GM12891 (cell line): ENCODE measurements around the gene NPHP4.

Experiments
- DNase-seq: peaks from one replicate; pipeline ENCODE4 v3.0.0; 2011; ENCODE audit warnings: low spot score; ENCODE audit not compliant: insufficient read length
- FAIRE-seq: peaks from 2 replicates; lab custom pipeline; 2011; peaks lifted over from hg19 to GRCh38; lab: Jason Lieb, UNC
- PAX5 ChIP-seq: IDR thresholded peaks from 2 replicates; pipeline ENCODE4 v1.6.1; 2011; ENCODE audit warnings: low read length, moderate library complexity, mild to moderate bottlenecking; ENCODE audit not compliant: insufficient read depth, severe bottlenecking
- POLR2A ChIP-seq: IDR thresholded peaks from 2 replicates; pipeline ENCODE4 v1.6.1; 2011; ENCODE audit warnings: low read depth, low read length, control low read depth
- POLR2AphosphoS5 ChIP-seq: IDR thresholded peaks from 2 replicates; pipeline ENCODE4 v1.6.1; 2011; ENCODE audit warnings: low read depth, low read length, control low read depth
- POU2F2 ChIP-seq: IDR thresholded peaks from 2 replicates; pipeline ENCODE4 v1.6.1; 2011; ENCODE audit warnings: low read depth, mild to moderate bottlenecking, control low read depth, low read length, moderate library complexity
- SPI1 ChIP-seq: IDR thresholded peaks from 2 replicates; pipeline ENCODE4 v1.6.1; 2011; ENCODE audit warnings: low read depth, low read length, control low read depth
- TAF1 ChIP-seq: IDR thresholded peaks from 2 replicates; pipeline ENCODE4 v1.6.1; 2011; ENCODE audit warnings: low read depth, low read length, control low read depth

The NPHP4 gene

DNA sequence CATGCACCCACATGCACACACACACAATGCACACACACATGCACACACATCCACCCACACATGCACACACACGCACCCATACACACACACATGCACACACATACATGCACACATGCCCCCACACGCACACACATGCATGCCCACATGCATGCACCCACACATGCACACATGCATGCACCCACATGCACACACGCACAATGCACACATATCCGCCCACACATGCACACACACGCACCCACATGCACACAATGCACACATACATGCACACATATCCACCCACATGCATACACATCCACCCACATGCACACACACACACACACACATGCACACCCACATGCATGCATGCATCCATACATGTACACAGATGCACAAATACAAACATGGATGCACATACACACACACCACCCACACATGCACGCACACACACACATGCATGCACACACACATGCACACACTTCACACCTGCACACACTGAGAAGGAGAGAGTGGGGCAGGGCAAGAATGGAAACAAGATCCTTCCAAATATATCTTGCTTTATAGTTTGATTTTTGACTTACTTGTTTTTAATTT lies 123.2 kb downstream of the NPHP4 start:
- DNase-seq (no peak), FAIRE-seq (no peak)
- TF ChIP-seq POLR2A (no peak), TAF1 (no peak), SPI1 (no peak), POU2F2 (no peak), POLR2AphosphoS5 (no peak), PAX5 (no peak)

DNA sequence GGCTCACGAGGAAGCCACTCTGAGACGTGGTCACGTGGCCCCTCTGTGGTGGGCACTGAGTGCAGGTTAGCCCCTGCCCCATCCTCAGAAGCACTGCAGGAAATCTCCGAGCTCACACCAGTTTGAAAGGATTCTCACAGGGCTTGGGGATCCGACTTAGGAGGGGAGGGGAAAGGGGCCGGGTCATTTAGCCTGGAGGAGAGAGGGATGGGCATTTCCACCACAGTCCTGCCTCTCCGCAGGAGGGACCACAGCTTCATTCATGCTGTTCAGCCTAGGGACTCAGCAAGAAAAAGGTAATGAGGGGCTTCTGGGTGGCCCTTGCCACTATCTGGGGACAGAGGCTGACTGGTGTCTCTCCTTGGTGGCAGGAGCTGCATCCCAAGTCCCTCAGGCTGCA lies 126.5 kb downstream of the NPHP4 start:
- TF ChIP-seq POU2F2 (no peak), SPI1 (no peak), POLR2A (no peak), PAX5 (no peak), POLR2AphosphoS5 (no peak)
- FAIRE-seq (no peak), DNase-seq (no peak)

DNA sequence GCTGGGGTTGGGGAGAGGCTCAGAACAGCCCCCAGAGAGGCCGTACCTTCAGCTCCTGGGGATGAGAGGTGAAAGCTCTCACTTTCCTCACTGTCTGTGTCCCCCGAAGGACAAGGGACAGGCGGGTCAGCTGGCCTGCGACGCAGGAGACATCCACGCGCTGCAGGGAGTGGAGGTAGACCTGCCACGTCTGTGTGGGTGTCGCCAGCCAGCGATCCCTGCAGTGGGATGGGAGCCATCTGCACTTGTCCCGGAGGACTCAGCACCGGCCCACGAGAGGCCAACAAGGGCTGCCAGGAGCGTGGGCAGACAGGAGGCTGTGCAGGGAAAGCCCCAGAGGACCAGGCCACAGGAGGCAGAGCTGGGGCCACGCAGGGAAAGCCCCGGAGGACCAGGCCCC lies 127.2 kb downstream of the NPHP4 start:
- no peak for DNase-seq
- TF ChIP-seq POLR2A (no peak), TAF1 (no peak), PAX5 (no peak), POU2F2 (no peak), SPI1 (no peak), POLR2AphosphoS5 (no peak)
- no peak for FAIRE-seq

DNA sequence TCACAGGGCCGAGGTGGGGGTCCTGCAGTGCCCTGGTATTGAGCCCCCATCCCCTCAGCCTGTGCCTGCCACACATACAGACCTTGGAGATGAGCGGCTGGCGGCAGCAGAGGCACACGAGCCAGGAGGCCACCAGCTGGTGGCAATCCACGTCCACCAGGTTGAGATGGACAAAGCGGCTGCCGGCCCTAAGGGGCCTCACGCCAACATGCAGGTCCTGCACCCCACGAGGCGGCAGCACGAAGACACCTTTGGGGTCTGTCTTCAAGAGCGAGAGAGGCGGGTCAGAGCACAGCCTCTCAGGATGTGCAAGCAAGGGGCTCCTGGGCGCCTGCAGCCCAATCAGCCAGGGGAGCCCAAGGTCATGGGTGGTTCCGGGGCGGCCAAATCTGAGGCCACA lies 128.0 kb downstream of the NPHP4 start:
- TF ChIP-seq TAF1 (no peak), POLR2AphosphoS5 (no peak), PAX5 (no peak), POU2F2 (no peak), SPI1 (no peak)
- DNase-seq (no peak), FAIRE-seq (no peak)

DNA sequence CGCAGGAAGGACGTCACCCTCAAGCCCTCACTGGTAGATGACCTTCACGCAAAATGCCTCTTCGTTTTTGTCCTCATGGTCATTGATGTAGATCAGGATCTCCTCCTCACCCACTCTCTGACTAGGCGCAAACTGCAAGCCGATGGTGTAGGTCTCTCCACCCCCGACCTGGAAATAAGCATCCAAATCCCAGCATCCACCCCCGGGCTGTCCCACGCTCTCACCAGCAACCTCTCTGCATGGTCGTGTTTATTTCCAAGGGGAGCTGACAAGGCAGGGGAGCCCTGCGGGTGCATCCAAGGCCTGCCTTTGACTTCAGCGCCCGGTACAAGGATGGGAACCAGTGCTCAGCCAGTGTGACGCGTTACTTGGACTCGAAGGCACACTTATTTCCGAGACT lies 129.0 kb downstream of the NPHP4 start:
- DNase-seq: no peak
- FAIRE-seq: no peak
- TF ChIP-seq SPI1: no peak
- no peak for TF ChIP-seq TAF1
- no peak for TF ChIP-seq POLR2A
- TF ChIP-seq POU2F2: no peak
- TF ChIP-seq POLR2AphosphoS5: no peak
- TF ChIP-seq PAX5: no peak

DNA sequence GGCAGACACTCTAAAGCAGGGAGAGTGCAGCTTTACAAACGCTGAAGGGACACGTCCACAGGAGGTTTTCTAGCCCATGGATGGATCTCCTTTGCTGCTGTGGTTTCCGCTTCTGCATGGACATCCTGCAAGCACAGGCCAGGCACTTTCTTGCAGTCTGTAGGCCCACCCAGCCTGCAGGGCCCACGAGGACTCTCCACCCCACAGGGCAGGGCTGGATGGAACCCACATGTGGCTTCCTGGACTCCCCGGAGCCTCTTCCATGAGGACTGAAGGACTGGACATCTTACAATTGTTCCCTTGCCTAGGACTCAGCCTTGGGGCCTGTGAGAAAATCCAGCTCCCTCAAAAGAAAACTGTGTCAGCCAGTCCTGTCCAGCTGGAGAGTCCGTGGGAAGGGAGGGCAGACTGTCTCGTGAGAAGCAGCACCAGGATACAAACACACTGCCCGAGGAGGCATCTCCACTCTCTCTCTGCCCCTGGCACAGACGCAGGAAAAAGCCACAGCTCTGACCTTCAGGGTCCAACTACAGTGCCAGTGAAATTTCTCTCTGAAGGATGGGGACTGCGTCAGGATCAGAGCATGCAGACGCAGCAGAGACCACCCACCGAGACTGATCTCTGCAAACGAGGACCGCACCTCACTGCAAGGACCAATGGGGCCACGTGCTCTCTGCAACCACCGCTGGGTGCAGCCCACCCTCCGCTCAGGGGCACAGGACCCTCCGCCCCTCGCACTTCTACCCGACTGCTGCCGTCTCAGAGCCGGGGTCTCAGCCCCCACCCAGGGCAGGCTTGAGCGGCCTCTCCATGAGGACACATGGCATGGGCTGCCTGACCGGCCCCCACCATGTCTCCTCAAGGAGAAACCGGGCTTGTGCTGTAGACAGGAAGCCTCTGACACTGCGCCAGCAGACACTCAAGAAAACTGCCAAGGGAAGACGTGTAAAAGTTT lies 130.1 kb downstream of the NPHP4 start:
- DNase-seq (no peak), FAIRE-seq (no peak)
- TF ChIP-seq POLR2A (no peak), POLR2AphosphoS5 (no peak), POU2F2 (no peak), PAX5 (no peak), SPI1 (no peak), TAF1 (no peak)

DNA sequence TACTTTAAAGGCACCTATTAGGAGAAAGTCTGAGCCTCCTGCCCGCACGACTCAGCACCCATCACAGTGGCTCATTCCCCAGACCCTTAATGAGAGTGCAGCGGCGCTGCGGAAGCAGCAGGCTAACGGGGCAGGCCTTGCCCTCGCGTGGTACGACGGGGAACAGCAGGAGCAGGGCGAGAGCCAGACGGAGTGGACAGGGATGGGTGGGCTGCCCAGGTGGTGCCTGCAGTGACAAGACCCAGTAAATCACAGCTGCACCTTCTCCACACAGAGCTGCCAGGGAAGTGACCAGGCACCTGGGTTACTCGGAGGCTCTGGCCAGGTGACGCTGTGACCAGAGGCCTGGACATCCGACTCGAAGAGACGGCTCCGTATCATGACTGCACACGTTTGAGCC lies 131.9 kb downstream of the NPHP4 start:
- no peak for DNase-seq
- no peak for FAIRE-seq
- TF ChIP-seq POLR2A (no peak), POLR2AphosphoS5 (no peak), PAX5 (no peak), SPI1 (no peak), POU2F2 (no peak), TAF1 (no peak)

DNA sequence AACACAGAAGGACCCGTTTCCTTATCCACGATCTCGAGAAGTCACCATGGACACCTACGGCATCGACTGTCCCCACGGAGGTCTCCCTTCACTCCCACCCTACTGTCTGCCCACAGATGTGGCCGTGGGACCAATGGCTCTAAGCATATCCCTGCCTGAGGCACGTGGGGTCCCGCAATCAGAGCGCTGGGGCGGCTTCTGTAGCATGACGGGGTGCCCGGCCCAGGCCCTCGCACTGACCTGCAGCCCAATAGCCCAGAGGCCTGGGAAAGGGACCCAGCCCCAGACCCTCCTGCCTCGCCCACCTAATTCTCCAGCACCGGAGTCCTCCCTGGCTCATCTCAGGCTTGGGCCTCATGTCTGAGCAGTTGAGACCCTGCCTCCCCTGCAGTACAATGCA lies 132.5 kb downstream of the NPHP4 start:
- TF ChIP-seq TAF1 (no peak), SPI1 (no peak), PAX5 (no peak), POU2F2 (no peak), POLR2AphosphoS5 (no peak), POLR2A (no peak)
- FAIRE-seq: no peak

DNA sequence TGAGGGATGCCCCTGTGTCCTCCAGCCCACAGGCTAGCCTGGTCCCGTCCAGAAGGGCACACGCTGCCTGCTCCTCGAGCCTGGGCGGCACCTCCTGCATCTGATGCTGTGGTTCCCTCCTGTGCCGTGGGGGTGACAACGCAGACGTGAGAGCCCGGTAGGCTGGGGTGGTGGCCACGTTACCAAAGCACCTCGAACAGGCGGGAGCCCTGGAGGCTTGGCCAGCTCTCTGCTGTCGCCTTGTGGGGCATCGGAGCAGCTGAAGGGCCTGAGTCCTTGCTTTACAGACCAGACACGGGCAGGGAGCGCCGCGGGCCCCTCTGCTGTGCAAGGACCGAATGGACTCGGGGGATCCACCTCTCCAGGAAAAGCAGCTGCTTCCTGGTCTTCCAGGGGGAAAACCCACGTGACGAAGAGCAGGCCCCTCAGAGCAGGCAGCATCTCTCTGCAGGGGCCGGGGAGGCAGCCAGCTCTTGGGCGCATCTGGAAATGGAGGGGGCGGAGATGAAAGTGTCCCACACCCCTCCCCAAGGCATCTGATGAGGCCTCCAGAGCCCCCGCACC lies 133.3 kb downstream of the NPHP4 start:
- no peak for TF ChIP-seq PAX5
- no peak for TF ChIP-seq TAF1
- TF ChIP-seq POLR2A: no peak
- no peak for TF ChIP-seq POU2F2
- TF ChIP-seq POLR2AphosphoS5: no peak
- no peak for TF ChIP-seq SPI1
- FAIRE-seq (no peak), DNase-seq (no peak)

More for the DNA sequence above, 132.5 kb downstream of the NPHP4 start:
- no peak for DNase-seq
